Endothelial cell of umbilical vein (primary cell): ENCODE data around the gene ARF6. TPM values are rescaled to one million over a fixed set of nuclear protein-coding genes. Genes with fewer than 3 reads are reported as not detected.

ENCODE experiments used
- BruUV-seq: library from RNA; stranded (reverse); fragments of 400-500 nt; replicated peaks from 2 replicates; lab custom pipeline; 2021; lab: Mats Ljungman, UMichigan
- CTCF ChIA-PET: fragments of 300-600, 350-600 bp; sonication (Branson Sonifier 250); formaldehyde crosslinking; loops from one replicate; lab custom pipeline; 2021; ENCODE audit warnings: antibody characterized with exemption, inconsistent platforms; lab: Charles Lee
- POLR2A ChIA-PET: fragments of 300-600, 350-600 bp; sonication (Branson Sonifier 250); formaldehyde crosslinking; loops from one replicate; lab custom pipeline; 2021; ENCODE audit warnings: antibody characterized with exemption, inconsistent platforms; lab: Charles Lee
- DNase-seq: peaks from one replicate; pipeline ENCODE4 v3.0.0-alpha.2; 2011; ENCODE audit warnings: low read depth, low spot score
- FAIRE-seq: peaks from 2 replicates; lab custom pipeline; 2011; peaks lifted over from hg19 to GRCh38; lab: Jason Lieb, UNC
- H2AFZ ChIP-seq: 2 replicates; pipeline ENCODE4 v1.6.0; 2012; ENCODE audit warnings: low read depth, low read length, control low read depth, inconsistent platforms
- H3K27ac ChIP-seq: 2 replicates; pipeline ENCODE4 v1.5.1; 2011; ENCODE audit warnings: low read depth, mild to moderate bottlenecking, control low read depth, low read length, moderate library complexity; ENCODE audit not compliant: insufficient read depth
- H3K27me3 ChIP-seq, 2 experiments: 2 replicates each; pipeline versions ENCODE4 v1.6.0 to v1.6.1; 2011; ENCODE audit warnings: low read length in 2 of 2, mixed read lengths in 1 of 2; ENCODE audit not compliant: control insufficient read depth in 2 of 2, insufficient read depth in 2 of 2
- H3K36me3 ChIP-seq, 2 experiments: 2 replicates in 1 of 2; 3 replicates in 1 of 2; pipeline ENCODE4 v1.5.1; 2011; ENCODE audit warnings: low read length in 2 of 2, mild to moderate bottlenecking in 1 of 2, moderate library complexity in 1 of 2; ENCODE audit not compliant: control insufficient read depth in 2 of 2, insufficient read depth in 2 of 2; ENCODE audit errors: extremely low read depth in 1 of 2
- H3K4me1 ChIP-seq: 3 replicates; pipeline ENCODE4 v1.5.1; 2011; ENCODE audit warnings: mild to moderate bottlenecking, low read length; ENCODE audit not compliant: control insufficient read depth, insufficient read depth; ENCODE audit errors: extremely low read depth
- H3K4me2 ChIP-seq: 2 replicates; pipeline ENCODE4 v1.6.1; 2011; ENCODE audit warnings: low read length, control low read depth, mixed read lengths; ENCODE audit not compliant: insufficient read depth
- H3K4me3 ChIP-seq, 3 experiments: fragments of 200-600 bp in 1 of 3; sonication (generic), shearing (Covaris generic) in 1 of 3; replicated peaks in 1 of 3; 2 replicates each; pipeline ENCODE4 v1.5.1; 2011 to 2016; ENCODE audit warnings: control low read depth in 3 of 3, low read length in 3 of 3, mild to moderate bottlenecking in 2 of 3, inconsistent platforms in 1 of 3, low read depth in 1 of 3, moderate library complexity in 1 of 3; ENCODE audit not compliant: insufficient read depth in 1 of 3
- H3K79me2 ChIP-seq: 2 replicates; pipeline ENCODE4 v1.6.0; 2012; ENCODE audit warnings: low read length, inconsistent platforms; ENCODE audit not compliant: control insufficient read depth, insufficient read depth
- H3K9ac ChIP-seq: replicated peaks from 2 replicates; pipeline ENCODE3; 2011; ENCODE audit warnings: low read length, control low read depth; ENCODE audit not compliant: insufficient read depth; ENCODE audit errors: extremely low read depth
- H3K9me1 ChIP-seq: replicated peaks from 3 replicates; pipeline ENCODE4 v1.6.0; 2011; ENCODE audit warnings: mild to moderate bottlenecking, low read length; ENCODE audit not compliant: control insufficient read depth, insufficient read depth; ENCODE audit errors: extremely low read depth
- H3K9me3 ChIP-seq: replicated peaks from 2 replicates; pipeline ENCODE4 v1.5.1; 2012; ENCODE audit warnings: low read length, inconsistent platforms; ENCODE audit not compliant: control insufficient read depth, insufficient read depth
- H4K20me1 ChIP-seq: replicated peaks from 2 replicates; pipeline ENCODE3; 2011; ENCODE audit warnings: mild to moderate bottlenecking, low read length; ENCODE audit not compliant: control insufficient read depth, insufficient read depth; ENCODE audit errors: extremely low read depth
- EZH2 ChIP-seq: IDR thresholded peaks from 2 replicates; pipeline ENCODE4 v1.6.1; 2012; ENCODE audit warnings: borderline replicate concordance, low read depth, mild to moderate bottlenecking, moderate library complexity, low read length, inconsistent platforms; ENCODE audit not compliant: severe bottlenecking
- FOS ChIP-seq: IDR thresholded peaks from 2 replicates; pipeline ENCODE4 v1.6.1; 2011; ENCODE audit warnings: mild to moderate bottlenecking, low read length, moderate library complexity, borderline replicate concordance; ENCODE audit not compliant: insufficient read depth
- GATA2 ChIP-seq: IDR thresholded peaks from 2 replicates; pipeline ENCODE4 v1.7.0; 2011; ENCODE audit warnings: low read depth, mild to moderate bottlenecking, moderate library complexity, mixed read lengths, low read length; ENCODE audit not compliant: insufficient read length, insufficient read depth
- JUN ChIP-seq: IDR thresholded peaks from 2 replicates; pipeline ENCODE4 v1.6.1; 2011; ENCODE audit warnings: borderline replicate concordance, low read depth; ENCODE audit not compliant: insufficient read length, insufficient read depth
- MYC ChIP-seq: IDR thresholded peaks from one replicate; pipeline ENCODE4 v1.6.1; 2011; ENCODE audit warnings: mild to moderate bottlenecking, low read depth, low read length
- POLR2A ChIP-seq: IDR thresholded peaks from 2 replicates; pipeline ENCODE4 v1.6.1; 2012; ENCODE audit warnings: low read depth, mild to moderate bottlenecking, control low read depth, low read length
- POLR2AphosphoS5 ChIP-seq: IDR thresholded peaks from 2 replicates; pipeline ENCODE4 v1.6.1; 2012; ENCODE audit warnings: low read depth, mild to moderate bottlenecking, control low read depth, low read length, moderate library complexity; ENCODE audit not compliant: insufficient read depth
- dilution Hi-C: fragments of 300-500 bp; cut with MboI; formaldehyde crosslinking; loops from one replicate; pipeline ENCODE4 v1.15.0; 2019; ENCODE audit warnings: low sequenced_read_pairs; ENCODE audit not compliant: extremely low pct_ligation_motif_present
- intact Hi-C: fragments of 100-400 bp; cut with micrococcal nuclease; formaldehyde crosslinking; loops from one replicate; pipeline ENCODE4 v1.10.0; 2022
- polyA plus RNA-seq, 4 experiments: library from polyadenylated mRNA; depleted of rRNA in 3 of 4; stranded (reverse) in 3 of 4; unstranded in 1 of 4; fragments of >200 nt; gene quantifications; 2 replicates each; pipeline versions ENCODE4 v1.2.1 to v1.2.3, GENCODE V29; 2011 to 2012; ENCODE audit warnings: missing spikeins in 1 of 4
- total RNA-seq: library from RNA; stranded (reverse); gene quantifications from 2 replicates; pipeline ENCODE4 v1.2.3, GENCODE V29; 2021
- TF ChIP-seq, protein P1 (sequence below), 2 donors: IDR thresholded peaks; 1 replicate in 1 of 2; 2 replicates in 1 of 2; pipeline ENCODE4 v1.5.1; 2011; ENCODE audit warnings: low read length in 2 of 2, mild to moderate bottlenecking in 2 of 2, moderate library complexity in 2 of 2, control low read depth in 1 of 2, inconsistent platforms in 1 of 2, low read depth in 1 of 2; ENCODE audit not compliant: insufficient read depth in 1 of 2; ENCODE audit errors: extremely low read depth in 1 of 2
- TF ChIP-seq, protein P2 (sequence below): IDR thresholded peaks from 2 replicates; pipeline ENCODE4 v1.6.1; 2011; ENCODE audit not compliant: insufficient read depth, insufficient read length

ARF6 gene
- total and polyA plus RNA-seq, 2 donors (not counting 3 experiments of a cell fraction or from before 2014, with no cell fraction given), result 21.7 to 73.6 TPM

DNA sequence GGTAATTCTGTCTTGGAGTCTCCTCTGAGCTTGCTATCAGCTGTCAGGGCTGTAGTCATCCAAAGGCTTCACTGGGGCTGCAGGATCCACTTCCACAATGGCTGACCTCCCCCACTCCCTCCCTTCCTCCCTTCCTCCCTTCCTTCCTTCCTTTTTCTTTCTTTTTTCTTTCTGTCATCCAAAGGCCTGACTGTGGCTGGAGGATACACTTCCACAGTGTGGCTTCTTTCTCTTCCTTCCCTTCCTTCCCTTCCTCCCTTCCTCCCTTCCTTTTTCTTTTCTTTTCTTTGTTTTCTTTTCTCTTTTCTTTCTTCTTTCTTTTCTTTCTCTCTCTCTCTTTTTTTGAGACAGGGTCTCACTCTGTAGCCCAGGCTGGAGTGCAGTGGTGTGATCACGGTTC lies 30.6 kb downstream of the ARF6 start:
- dilution Hi-C loops, result no loop called here
- no peak overlapping the region for H3K4me2 ChIP-seq
- H2AFZ ChIP-seq, result no peak overlapping the region
- H3K36me3 ChIP-seq, result no peaks in the 10 kb centered on the region
- H3K79me2 ChIP-seq, result no peaks in the 10 kb centered on the region
- CTCF ChIA-PET, result interaction anchor here (1.9 to 2.2 kb wide), 3 partner anchors 16 to 61 kb away, joined by 5 to 7 read pairs (median 7); no protein-coding TSS in a partner anchor
- H3K9ac ChIP-seq, result no peak overlapping the region
- no peaks in the 10 kb centered on the region for H3K27me3 ChIP-seq
- intact Hi-C loops, result no loop called here
- BruUV-seq, result no TSS peak
- no peak for DNase-seq
- no peaks in the 10 kb centered on the region for H3K9me3 ChIP-seq
- no peaks in the 10 kb centered on the region for H3K9me1 ChIP-seq
- no peak overlapping the region for H3K27ac ChIP-seq
- no peak overlapping the region for H3K4me3 ChIP-seq
- no peak for FAIRE-seq
- H3K4me1 ChIP-seq, result no peaks in the 10 kb centered on the region
- no peaks in the 10 kb centered on the region for H4K20me1 ChIP-seq
- POLR2A ChIA-PET, result no interaction called here
- TF ChIP-seq FOS (no peak), POLR2A (no peak), EZH2 (no peak), MYC (no peak), JUN (no peak), GATA2 (no peak), POLR2AphosphoS5 (no peak)
- TF ChIP-seq, protein P1, sequence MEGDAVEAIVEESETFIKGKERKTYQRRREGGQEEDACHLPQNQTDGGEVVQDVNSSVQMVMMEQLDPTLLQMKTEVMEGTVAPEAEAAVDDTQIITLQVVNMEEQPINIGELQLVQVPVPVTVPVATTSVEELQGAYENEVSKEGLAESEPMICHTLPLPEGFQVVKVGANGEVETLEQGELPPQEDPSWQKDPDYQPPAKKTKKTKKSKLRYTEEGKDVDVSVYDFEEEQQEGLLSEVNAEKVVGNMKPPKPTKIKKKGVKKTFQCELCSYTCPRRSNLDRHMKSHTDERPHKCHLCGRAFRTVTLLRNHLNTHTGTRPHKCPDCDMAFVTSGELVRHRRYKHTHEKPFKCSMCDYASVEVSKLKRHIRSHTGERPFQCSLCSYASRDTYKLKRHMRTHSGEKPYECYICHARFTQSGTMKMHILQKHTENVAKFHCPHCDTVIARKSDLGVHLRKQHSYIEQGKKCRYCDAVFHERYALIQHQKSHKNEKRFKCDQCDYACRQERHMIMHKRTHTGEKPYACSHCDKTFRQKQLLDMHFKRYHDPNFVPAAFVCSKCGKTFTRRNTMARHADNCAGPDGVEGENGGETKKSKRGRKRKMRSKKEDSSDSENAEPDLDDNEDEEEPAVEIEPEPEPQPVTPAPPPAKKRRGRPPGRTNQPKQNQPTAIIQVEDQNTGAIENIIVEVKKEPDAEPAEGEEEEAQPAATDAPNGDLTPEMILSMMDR (IDR thresholded peaks at IDR 0.05; ENCODE audit: extremely low read depth in 1 of 2, insufficient read depth in 1 of 2, low read depth in 1 of 2, low read length in 2 of 2), result no peak
- TF ChIP-seq, protein P2, sequence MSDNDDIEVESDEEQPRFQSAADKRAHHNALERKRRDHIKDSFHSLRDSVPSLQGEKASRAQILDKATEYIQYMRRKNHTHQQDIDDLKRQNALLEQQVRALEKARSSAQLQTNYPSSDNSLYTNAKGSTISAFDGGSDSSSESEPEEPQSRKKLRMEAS, result no peak
